HG03565 (cell line): Measurements from ENCODE around the gene NAGK.
A peak's percentile ranks its signal among the peaks of the same experiment; 100 is the strongest.
"Not testable (repeated sequence)": the region's sequence is repeated elsewhere in the genome, so short reads cannot be mapped to it uniquely, and the experiment has no call there.

Source experiments
- ATAC-seq: cut with Tn5 transposase; IDR thresholded peaks from one replicate; pipeline ENCODE4 v1.9.1; 2021; ENCODE audit warnings: mild to moderate bottlenecking, moderate library complexity; ENCODE audit not compliant: unreplicated experiment

NAGK gene

GRCh38 chr2:71068218-71069035 lies at the start of gene NAGK:
NAGK (plus strand) TSS chr2:71068648; CDS start chr2:71068684, 36 bp downstream.
- ATAC-seq = peak; percentile 38

- not testable (repeated sequence) for ATAC-seq
Measured at GRCh38 chr2:71019989-71020388, 48.5 kb upstream of the NAGK start.

DNA sequence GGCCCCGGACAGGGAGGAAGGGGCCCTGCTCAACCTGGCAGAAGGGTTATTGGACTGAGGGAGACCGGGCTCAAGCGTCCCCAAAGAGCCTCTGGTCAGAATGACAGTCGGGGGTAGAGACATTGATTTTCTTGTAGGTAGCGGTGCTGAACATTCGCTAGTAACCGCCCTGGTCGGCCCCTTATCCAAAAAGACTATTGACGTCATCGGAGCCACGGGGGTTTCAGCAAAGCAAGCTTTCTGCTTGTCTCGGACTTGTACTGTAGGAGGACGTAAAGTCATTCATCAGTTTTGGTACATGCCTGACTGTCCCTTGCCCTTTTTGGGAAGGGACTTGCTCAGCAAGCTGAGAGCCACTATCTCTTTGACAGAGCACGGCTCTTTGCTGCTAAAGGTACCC lies 47.1 kb upstream of the NAGK start:
- not testable (repeated sequence) for ATAC-seq

DNA sequence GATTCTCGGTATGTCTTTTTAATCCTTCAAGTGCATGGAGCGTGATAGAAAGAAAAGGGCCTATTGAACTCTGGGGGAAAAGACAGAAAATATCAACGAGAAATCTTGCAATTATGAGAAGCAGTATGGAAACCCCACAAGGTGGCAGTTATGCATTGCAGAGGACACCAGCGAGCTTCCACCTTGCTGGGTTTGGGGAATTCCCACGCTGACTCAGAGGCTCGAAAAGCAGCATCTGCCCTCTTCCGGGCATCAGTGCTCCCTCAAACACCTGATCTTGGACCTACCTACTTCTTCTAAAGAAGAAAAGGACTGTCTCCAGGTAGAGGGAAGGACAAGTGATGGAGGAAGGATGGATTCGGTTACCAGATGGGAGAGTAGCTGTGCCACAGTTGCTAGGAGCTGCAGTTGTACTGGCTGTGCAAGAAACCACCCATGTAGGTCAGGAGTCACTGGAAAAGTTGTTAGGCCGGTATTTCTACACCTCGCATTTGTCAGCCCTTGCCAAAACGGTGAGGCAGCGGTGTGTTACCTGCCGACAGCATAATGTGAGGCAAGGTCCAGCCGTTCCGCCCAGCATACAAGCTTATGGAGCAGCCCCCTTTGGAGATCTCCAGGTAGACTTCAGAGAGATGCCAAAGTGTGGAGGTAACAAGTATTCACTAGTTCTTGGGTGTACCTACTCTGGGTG lies 44.8 kb upstream of the NAGK start:
- ATAC-seq = not testable (repeated sequence)

DNA sequence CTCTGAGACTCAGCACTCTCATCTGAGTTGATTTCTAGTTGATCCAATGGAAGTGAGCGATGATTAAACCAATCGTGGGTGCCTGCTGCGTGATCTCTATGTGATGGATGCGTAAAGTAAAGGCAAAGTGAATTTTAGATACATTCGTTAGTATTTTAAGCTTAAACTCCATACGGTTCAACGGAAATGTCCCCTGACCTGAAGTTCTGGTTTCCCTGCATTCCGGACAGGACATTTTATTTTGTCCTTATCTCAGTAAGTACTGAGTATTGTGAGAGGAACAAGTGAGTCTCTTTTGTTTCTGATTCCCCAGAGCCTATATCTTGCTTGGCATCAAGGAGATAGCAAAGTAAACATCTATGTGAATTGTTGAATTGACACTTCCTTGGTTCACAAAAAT lies 32.2 kb upstream of the NAGK start:
- not testable (repeated sequence) for ATAC-seq

DNA sequence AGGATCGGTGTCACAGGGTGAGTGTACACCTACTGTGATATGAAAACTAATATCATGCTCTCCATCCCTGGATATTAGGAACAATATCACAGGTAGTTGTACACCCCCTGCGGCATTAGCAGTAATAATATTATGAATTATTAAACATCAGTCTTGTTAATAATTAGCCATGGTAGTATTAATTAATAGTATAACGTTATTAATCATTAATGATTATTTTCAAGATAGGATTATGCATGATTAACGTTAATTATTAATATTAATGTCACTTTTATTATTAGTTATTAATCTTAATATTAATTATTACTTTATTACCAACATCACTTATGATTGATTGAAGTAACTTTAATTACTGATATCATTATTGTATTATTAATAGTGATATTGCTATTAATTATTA lies 26.2 kb upstream of the NAGK start:
- no peak for ATAC-seq

GRCh38 chr2:71043531-71044407 lies 24.7 kb upstream of the NAGK start:
- ATAC-seq = no peak

DNA sequence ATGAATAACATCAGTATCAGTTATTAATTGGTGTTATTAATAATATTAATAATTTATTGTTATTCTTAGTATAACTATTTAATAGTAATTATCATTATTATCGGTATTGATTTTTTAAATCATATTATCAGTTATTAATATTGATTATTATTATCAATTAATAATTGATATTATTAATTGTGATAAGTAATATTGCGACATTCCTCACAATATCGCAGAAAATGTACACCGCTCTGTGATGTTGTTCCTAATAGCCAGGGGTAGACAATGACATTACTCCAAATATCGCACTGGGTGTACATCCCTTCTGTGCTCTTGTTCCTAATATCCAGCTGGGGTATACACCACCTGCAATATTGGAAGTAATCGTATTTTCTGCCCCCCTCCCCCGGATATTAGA lies 23.3 kb upstream of the NAGK start:
- ATAC-seq = no peak

DNA sequence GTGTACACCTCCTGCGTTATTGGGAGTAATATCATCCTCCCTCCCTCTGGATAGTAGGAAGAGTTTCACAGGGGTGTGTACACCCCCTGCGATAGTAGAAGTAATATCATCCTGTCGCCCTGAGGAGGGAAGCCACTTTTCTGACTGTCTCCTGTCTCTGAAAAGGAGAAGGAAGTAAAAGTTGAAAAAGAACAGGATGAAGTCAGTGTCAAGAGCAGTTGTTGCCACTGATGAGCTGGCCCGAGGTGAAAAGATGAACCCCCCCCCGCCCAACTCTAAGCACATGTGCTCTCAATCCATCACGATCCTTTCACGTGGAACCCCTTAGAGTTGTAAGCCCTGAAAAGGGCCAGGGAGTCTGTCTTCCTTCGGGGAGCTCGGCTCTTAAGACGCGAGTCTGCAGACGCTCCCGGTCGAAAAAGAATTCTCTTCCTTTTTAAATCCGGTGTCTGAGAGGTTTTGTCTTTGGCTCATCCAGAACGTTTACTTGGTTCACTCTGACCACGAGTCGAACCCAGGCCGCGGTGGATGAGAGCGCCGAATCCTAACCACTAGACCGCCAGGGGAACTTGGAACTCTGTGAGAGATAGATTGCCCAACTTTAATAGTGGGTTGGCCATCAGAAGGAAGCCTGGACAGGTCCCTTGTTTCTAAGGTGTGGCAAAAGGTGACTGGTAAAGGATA lies 22.4 kb upstream of the NAGK start:
- no peak for ATAC-seq

DNA sequence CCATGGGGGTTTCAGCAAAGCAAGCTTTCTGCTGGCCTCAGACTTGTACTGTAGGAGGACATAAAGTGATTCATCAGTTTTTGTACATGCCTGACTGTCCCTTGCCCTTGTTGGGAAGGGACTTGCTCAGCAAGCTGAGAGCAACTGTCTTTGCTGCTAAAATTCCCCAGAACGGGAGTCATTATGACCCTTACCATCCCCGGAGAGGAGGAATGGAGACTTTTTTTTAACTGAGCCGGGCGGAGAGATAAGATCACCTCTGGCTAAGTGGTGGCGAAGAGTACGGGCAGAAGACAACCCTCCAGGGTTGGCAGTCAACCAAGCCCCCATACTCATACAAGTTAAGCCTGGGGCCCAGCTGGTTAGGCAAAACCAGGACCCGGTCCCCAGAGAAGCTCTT lies 20.4 kb upstream of the NAGK start:
- no peak for ATAC-seq

DNA sequence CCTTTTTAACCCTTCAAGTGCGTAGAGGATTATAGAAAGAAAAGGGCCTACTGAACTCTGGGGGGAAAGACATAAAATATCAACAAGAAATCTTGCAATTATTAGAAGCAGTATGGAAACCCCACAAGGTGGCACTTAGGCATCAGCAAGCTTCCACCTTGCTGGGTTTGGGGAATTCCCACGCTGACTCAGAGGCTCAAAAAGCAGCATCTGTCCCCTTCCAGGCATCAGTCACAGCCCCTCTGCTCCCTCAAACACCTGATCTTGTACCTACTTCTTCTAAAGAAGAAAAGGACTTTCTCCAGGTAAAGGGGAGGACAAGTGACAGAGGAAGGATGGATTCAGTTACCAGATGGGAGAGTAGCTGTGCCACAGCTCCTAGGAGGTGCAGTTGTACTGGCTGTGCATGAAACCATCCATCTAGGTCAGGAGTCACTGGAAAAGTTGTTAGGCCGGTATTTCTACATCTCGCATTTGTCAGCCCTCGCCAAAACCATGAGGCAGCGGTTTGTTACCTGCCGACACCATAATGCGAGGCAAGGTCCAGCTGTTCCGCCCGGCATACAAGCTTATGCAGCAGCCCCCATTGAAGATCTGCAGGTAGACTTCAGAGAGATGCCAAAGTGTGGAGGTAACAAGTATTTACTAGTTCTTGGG lies 18.6 kb upstream of the NAGK start:
- not testable (repeated sequence) for ATAC-seq

- ATAC-seq = not testable (repeated sequence)
Measured at GRCh38 chr2:71055206-71055740, 13.2 kb upstream of the NAGK start.

GRCh38 chr2:71060211-71060610 lies 8.2 kb upstream of the NAGK start:
- no peak for ATAC-seq

DNA sequence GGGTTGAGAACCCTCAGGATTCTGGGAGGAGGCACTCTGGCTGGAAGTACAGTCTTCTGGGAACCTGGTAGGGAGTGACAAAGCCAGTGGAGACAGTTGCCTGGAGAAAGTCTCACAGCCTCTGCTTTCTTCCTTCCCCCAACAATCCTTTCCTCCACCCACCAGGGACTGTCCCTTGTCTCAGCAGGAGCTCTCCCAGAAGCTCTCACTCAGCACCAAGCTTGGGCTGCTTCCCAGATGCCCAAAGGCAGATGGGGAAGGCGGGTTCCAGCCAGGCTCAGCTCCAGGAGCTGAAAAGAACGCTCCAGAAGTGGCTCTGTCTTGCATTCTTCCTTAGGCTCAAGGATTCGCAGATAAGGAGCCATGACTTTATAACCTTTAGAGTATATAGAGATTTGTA lies 7.6 kb upstream of the NAGK start:
- ATAC-seq = no peak

DNA sequence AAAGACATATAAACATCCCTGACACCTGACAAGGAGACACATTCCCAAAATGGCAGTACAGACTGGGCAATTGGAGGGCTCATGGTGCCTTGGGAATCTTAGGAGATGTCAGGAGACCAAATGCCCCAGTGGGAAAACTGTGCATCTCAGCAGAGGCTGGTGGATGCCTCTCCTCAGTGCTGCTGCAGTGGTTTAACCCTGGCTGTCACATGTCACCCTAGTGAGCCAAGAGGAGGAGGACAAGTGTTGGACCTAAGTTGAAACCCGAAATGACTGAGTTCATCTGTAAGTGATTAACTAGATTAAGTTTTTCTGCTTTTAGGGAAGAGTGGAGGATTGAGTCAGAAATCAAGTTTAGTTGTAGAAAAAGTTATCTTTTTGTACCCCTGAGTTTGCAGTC lies 5.2 kb upstream of the NAGK start:
- ATAC-seq = no peak

GRCh38 chr2:71064110-71064611 lies 4.3 kb upstream of the NAGK start:
- no peak for ATAC-seq

DNA sequence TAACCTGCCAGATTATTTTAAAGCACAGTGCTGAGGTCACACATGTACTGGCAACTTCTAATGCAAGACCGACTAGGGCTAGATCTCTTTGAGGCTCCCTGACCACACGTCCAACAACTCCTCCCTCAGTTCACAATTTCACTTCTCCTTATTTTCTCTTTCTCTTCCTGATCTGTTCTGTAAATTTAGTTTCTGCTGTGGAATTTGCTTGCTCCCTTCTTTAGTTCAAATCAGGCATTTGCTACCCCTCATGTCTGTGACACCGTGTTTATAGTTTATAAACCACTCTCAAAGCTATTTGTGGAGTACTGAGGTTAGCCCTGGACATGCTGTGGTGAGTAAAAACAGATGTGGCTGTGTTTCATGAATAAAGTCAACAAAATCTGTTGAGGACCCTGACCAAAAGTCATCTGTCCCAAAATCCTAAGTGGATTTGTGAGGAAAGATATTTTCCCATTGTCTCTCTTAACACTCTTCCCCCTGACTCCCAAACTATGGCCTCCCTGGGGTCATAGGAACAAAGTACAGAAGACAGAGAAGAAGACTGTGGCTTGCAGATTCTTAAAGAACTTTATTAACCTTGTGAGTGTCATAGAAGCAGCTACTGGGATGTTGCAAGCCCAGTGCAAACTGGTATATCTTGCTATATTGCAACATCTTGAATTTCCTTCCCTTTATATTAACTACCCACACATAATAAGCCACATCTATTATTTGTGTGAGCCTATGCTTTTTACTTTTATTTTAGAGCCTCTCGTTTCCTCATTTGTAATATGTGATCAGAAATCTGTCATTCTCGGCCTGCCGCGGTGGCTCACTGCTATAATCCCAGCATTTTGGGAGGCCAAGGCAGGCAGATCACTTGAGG lies 3.5 kb upstream of the NAGK start:
- ATAC-seq = peak; percentile 22

DNA sequence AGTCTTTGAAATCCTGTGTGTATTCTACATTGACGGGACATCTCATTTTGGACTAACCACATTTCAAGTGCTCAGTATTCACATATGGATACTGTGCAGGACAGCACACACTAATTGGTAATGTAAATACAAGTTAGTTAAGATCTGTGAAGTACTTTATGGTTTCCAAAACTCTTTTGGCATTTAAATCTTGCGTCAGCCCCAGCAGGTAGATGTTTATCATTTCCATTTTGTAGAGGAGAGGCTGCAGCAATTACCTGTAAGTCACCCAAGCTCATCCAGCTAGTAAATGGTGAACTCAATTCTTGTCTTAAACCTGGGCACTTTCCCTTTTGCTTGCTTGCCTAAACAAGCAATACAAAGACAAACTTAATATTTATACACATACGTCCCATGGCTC lies 1.6 kb upstream of the NAGK start:
- no peak for ATAC-seq
